ENCODE data around the gene MBP.

MBP gene

DNA sequence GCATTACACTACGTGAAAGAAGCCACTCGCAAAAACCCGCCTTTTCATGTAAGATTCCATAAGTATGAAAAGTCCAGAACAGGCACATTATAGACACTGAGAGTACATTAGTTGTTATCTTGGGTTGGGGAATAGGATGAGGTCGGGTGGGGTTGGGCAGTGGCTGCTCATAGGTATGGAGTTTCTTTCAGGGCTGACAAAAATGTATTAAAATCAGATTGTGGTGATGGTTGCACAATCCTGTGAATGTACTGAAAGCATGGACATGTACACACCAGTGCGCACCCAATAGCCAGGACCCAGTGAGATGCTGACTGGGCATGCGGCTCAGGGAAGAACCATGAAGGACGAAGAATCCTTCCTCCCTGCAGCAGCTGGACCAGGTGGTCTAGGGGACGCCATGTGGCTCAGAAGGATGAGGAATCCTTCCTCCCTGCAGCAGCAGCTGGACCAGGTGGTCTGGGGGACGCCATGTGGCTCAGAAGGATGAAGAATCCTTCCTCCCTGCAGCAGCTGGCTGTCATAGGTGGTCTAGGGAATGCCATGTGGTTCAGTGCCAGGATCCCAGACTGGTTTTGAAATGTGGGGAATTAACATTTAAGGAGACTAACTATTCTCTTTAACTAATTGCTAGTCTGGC lies 50.1 kb downstream of the MBP start:
- DNase-seq: no peak

DNA sequence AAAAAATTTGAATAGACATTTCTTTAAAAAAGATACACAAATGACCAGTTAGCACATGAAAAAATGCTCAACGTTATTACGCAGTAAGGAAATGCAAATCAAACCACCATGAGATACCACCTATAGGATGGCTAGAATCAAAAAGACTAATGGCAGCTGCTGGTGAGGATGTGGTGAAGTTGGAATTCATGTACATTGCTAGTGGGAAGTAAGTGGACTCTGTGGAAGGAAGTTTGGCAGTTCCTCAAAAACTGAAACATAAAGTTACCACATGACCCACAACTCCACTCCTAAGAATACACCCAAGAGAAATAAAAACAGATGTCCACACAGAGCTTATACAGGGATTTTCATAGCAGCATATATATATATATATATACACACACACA lies 51.2 kb downstream of the MBP start:
- no peak for DNase-seq

DNA sequence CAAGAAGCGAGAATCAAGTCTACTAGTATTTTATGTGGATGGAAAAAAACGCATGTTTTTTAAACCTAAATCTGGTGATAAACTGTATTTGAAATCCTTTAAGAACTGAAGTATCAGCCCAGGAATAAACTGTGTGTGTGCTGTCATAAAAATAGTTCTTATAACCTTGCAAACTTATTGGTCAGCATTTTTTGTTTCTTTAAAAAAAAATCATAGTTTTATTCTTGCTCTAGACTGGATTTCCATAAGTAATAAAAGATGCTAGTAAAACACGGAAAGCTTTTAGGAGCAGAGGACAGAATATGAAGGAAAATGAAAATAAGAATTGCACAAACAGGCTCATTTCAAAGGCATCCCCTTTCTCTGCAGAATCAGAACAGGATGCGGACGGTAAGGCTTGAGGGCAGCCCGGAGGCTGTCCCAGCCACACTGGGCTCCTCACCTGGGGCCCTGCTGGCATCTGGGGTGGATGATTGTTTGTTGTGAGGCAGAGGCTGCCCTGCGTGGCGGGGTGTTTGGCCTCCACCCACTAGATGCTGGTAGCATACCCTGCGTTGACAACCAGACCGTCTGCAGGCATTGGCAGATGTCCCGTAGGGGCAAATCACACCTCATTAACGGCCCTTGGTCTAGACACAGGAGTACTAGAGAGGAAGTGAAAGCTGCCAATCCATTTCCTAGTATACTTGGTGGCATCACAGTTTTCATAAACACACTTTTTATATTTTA lies 52.5 kb downstream of the MBP start:
- DNase-seq: no peak

DNA sequence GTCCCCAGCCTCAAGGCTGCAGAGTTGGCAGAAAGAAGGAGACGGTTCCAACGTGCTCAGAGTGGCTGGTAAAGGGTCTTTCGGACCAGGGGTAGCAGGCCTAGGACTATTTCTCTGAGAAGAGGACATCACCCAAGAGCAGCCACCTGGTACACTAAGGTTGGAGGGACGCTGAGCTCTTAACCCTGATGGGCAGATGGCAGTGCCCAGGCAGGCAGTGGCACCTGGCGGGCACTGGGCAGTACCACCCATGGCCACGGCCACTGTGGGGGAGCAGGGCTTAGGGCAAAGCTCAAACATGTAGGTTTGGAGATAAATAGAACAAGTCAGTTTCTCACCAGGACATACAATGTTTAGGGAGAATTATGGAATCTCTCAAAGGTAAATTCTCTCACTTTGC lies 53.5 kb downstream of the MBP start:
- no peak for DNase-seq

DNA sequence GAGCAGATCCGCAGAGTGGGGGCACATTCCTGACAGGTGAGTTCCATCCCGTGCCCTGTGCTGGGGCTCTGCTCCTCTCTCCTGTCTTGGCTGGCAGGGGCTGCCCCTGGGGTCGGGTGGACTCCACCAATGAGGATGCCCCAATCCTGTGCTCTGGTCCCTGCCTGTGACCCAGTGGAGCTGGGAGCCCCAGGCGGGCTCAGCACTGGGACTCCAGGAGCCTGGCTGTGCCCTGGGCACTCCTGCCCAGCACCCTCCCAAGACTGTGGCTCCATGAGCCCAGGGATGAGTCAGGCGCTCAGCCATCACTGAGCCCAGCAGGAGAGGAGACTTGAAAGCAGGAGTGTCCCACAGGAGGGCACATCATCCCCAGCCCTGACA lies 53.9 kb downstream of the MBP start:
- no peak for DNase-seq

DNA sequence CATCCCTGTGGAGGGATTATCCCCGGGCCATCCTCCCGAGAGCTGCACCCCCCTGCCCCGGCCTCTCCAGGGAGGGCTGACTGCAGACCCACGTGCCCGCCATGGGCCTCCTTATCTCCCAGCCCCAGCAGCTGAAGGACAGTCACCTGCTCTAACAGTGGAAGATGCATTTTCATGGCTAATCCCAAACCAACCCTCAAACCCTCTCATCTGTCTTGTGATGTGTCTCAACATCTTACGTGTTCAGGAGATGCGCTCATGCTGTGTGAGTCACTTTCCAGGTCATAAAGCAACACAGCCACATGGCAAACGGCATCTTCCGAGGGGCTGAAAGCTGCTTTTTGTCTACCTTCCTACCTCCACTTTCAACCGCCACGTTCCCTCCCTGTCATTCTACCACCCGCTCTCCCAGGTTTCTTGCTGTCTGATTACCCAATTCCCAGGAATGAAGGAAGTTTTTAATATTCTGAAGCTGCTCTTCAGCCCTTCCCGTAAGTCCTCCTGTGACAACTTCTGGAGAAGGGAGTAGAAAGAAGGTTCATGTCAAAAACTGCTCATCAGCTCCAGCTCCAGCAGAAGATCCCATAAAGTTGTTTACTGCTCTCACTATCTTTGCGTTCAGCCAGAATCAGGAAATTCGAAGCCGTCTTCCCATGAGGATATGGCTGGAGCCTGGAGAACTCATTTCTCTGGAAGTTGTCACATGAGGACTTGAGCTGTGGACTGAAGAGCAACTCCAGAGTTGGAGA lies 54.5 kb downstream of the MBP start:
- DNase-seq: no peak

DNA sequence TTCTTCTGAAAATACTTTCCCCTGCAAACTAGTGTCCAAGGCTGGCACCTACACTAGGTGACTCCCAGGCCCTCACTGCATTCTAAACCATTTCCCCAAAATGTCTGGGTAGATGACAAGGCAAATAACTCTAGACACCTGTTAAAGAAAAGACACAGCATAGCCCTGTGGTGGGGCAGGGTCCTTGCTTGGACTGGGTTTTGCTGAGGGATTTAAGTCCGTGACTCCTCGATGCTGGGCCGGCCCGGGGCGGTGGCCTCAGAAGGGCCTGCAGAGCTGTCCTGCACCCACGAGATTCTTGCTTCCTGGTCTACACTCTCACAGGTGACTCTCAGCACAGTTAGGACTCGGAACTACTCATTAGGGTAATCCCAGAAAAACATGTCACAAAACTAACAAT lies 55.2 kb downstream of the MBP start:
- DNase-seq: no peak

DNA sequence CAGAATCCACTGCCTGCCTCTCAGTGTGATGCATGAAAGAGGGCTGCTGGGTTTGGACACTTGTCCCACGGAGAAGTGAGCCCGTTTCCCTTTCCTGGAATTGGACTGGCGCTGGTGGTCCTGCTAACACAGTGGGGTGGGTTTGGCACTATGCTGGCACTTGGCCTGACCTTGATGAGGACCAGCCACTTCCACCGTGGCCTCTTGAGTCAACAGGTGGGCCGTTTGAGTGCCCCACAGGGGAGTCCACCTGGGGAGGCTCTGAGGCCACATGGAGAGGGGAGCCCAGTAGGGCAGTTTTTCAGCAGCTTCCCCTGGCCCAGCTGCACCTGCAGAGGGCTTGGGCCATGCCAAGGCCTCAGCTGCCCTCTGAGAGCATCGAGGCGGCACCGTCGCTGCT lies 56.5 kb downstream of the MBP start:
- DNase-seq: no peak

DNA sequence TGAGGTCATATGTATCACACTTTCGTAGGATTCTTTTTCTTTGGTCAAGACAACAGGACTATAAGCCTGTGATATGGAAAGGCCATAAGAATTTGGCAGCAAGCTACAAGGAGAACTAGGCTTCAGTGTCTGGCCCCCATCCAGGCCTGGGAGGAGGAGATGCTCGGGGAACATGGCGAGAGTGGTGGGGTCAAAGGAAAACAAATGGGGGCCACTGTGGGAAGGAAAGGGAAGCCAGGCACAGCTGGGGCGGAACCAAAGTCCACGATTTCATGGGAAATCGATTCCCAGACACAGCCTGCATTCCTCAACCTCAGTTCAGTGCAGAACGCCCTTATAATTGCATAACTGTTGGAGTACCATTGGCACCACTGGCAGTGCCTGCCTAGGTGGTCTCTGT lies 58.2 kb downstream of the MBP start:
- no peak for DNase-seq

DNA sequence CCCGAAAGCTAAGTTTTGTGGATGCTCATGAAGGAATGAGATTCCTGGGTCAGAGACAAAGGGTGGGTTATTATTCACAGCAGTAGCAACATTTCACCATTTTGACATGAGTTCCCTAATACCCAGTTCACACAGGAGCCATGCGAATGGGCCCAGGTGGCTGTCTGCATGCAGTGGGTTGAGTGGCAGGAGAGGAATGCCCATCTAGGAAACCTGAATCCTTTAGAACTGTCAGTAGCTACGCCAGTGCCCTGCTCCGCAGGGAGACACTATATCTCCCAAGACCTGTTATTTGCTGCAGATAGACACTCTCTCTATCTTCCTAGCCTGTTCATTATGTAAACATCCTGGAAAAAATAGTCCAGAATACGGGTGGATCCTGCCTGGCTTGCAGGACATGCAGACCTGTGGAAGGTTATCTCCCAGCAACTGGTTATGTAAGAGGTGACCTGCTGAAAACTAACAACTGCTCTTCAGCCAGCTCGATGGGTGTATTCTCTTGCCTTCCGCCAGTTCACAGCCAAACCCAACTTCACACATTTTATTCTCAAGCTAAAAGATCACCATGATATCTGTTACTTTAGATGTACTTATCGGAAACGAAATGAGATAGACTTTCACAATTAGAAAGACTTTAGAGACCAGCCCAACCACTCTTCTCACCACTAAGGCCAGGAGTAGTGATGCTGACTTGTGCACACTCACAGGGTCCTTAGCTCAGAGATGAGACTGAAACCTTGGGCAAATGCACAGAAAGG lies 59.1 kb downstream of the MBP start:
- DNase-seq: no peak

DNA sequence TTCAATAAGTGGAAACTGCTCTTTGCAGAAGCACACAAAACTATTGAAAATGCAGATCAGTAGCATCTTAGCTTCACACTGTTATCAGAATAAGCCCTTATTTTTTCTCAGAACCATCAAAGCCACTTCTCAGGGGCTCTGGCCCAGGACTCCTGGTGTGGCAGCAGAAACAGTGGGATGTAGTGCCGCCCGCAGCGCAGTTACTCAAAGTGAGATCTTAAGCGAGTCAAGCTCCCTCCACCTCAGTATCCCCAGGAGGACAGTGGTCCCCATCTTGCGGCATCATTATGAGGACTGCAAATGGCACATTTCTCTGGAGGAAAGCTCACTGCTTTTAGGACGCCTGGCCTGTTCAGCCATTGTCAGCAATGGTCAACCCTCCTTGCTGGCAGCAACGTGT lies 60.0 kb downstream of the MBP start:
- no peak for DNase-seq

DNA sequence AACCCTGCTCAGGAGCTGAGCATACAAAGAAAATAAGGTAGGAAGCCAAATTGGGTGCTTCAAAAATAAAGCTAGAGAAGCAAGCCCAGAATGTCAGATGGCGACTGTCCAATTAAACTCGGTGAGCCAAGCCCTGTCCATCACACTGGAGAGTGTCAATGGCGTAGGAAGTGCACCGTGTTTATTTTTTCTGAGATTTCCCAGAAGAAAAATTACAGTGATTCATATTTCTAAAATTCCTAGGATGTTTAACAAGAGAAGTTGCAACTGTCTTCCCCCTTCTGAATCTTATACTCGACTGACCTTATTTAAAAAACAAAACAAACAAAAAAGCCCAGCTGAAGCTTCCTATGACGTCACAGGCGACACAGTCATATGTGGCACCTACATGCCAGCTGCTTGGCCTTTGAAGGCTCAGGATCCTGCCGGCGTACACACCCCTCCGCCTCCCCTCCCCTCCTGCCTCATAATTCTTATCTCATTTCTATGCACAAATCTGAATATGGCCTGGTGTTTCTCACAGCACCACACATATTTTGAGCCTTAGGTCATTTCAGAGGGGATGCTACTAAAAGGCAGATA lies 60.8 kb downstream of the MBP start:
- peak; percentile 63 for DNase-seq

DNA sequence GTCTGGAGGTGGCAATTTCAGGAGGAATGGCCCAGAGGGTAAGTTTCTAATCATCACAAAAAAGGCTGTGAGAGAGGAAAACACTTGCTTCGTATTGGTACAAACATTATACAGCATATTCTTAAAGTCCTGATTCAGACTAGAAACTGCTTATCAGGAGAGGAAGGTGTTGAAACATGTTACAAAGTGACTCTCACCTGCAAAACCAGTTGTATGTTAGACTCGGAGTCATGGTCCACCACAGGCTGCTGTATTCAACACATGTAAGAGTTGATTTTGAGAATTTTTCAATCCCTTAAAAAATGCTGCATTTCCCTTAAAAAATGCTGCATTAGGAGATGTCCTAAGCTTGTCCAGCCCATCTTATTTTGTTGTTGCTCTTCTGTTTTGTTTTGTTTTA lies 61.5 kb downstream of the MBP start:
- no peak for DNase-seq

DNA sequence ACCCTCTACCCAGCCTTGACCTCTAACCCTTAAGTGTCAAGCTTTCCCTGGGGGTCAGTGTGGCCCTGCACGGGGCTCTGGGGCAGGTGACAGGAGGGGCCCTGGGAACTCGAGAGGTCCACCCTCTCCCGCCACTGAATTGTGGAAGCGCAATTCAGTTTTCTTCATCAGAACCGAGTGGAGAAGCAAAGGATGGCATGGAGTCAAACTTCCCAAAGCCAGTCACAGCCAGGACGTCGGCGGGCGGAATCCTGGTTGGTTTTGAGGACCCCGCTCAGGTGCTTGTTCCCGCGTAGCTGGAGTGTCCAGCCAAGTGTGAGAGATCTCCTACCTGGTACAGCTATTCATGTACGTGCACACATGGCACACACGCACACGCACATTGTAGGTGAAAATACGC lies 62.0 kb downstream of the MBP start:
- DNase-seq: no peak

DNA sequence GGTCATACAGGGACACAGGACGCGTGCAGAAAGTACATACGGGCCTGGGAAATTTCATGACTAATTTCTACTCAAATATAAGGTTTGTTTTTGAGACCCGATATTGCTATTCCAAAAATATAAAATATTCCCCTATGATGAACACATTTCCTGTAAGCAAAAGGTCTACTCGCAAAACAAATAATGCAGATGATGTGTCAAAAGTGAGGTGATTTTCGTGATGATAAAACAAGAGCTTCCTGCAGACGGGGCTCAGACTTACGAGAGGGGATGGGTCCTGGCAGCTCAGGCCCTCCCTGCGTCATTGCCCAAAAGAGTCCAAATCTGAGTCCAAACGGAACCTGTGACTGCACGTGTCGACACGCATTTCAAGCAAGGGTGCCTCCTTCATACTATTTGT lies 62.7 kb downstream of the MBP start:
- peak in 1 of 2 experiments; percentile 28 for DNase-seq

DNA sequence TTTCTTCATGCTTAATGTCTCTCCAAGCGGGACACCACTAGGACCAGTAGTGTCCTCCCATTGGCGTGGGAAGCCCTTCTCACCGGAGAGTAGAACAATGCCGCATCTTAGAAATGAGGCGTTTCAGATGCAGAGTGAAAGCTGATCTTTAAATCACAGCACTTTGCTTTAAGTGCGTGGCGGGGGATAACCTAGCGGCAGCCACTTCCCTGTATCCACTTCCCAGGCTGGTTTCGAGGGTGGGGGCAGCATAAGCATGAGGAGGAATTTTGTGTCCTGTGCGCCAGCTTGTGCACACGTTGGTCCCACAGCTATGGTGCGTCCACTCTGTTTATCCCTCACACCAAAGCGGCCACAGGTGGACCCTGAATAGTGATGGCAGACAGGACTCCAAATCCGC lies 63.1 kb downstream of the MBP start:
- DNase-seq: no peak

DNA sequence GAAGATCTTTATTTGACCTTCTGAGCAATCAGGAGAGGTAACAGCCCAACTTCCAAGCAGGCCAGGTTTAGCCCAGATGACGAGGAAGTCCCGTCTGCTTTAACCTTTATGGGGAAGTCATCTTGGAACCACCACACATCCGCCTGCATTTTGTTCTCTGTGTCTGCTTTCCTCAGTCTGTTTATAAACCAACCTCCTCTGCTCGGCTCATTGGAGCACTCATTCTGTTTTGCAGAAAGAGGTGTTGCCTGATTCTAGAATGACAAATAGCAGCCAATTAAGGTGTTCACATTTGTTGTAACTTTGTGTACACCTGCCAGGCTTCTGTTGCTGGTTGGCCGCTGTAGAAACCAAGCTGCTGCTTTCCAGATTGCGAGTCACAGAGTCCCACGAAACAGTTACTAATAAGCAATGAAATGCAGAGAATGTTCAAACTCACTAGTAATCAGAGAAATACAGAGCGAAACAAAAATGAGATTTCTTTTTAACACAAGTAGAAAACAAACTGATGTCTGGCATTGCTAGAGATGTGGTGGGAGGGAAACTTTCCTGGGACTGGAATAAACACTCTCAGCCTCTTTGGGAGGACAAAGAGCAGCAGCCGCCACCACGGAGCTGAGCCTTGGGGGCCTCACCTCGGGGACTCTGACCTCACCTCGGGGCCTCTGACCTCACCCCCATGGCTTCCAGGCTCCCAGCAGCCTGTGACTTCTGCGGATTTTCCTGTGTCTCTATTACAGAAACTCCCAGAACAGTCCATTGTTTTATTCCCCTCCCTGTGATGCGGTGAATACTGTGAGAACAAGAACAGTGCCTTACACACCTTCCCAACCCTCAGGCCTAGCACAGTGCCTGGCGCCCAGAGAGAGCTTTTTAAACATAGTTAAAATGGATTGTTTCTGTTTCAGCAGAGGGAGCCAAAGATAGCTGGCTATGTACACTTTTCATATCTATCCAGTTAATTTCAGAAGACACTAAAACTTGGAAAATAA lies 64.0 kb downstream of the MBP start:
- peak in 1 of 2 experiments; percentile 18 for DNase-seq

DNA sequence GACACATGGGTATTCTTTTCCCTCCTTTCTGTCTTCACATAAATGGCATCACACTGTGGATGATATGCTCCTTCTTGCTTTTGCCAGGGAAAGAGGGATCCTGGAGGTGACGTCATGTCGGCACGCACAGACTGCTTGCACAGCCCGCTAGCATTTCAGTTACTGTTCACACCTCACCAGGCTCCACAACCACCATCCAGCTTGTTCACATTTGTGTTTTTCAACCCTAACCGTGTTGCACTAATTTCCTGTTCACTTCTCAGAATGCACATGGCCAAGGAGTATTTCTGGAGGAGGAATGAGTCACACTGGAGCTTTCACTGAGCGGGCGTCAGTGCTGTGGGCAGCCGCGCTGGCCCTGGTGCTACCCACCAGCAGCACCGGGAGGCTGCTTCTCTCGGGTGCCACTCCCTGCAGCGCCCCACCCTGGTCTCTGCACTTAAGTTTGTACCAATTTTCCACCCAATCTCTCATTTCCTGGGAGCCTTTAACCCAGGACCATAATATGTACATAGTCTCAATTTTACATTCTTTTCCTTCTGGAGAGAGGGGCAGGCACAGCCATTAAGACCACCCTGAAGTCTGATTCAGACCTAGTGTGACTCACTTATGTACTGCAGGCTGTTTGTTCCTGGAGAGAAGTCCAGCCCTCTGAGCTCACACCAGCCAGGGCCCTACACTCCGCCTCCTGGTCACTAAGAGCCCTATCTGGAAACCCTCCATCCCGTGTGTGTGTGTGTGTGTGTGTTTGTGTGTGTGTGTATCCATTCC lies 65.1 kb downstream of the MBP start:
- DNase-seq: peak; percentile 57 to 58

DNA sequence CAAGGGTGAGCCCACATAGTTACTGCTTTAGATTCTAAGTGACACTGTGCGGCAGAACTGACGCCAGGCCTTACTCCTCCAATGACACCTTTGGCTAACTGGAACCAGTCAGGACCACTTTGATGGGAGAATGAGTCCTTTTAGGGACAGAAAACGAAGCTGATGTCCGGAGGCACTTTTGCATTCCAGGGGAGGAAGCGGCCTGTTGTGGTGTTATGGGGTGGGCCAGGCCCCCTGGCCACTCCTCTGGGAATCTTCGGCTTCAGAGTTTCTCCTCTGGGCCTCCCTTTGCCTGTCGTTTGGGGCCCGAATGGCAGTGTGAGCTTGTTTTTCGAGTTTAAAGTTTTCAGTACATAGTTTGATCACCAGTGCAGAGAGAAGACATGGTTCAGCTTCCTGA lies 65.9 kb downstream of the MBP start:
- DNase-seq: no peak

DNA sequence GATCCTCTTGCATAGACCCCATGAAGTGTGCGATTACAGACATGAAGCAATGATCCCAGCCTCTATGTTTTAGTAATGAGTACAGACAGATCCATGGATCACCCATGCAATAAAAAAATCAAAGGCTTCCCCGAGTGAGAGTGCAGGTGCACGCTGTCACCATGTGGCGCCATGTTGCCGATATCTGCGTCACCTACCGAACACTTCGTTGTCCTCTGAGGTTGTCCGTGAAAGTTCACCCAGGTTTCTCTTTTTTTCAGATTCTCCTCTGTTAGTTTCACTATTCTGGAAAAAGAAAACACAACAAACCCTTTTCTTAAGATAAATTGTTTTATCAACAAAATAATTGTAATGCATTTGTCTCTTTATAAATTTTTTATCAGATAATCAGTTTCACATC lies 66.5 kb downstream of the MBP start:
- no peak for DNase-seq

All from activated CD4-positive, alpha-beta T cell treated with anti-CD3 and anti-CD28 coated beads, Interleukin-2, amount 50 U/mL, for 4 hours (primary cell).